H1 (cell line): ENCODE data around the gene KIAA1671. TPM values are rescaled to one million over a fixed set of nuclear protein-coding genes. Genes with fewer than 3 reads are reported as not detected.

ENCODE experiments used
- HDAC2 ChIP-seq, 2 experiments: fragments of 300-600 bp in 1 of 2; sonication (generic) in 1 of 2; IDR thresholded peaks; 2 replicates each; pipeline ENCODE4 v1.6.1; 2011 to 2012; ENCODE audit warnings: low read depth in 2 of 2, low read length in 2 of 2, mild to moderate bottlenecking in 2 of 2, moderate library complexity in 2 of 2, borderline replicate concordance in 1 of 2, inconsistent platforms in 1 of 2
- NANOG ChIP-seq: IDR thresholded peaks from 2 replicates; pipeline ENCODE4 v1.6.1; 2011; ENCODE audit warnings: low read length, low read depth, mild to moderate bottlenecking, inconsistent platforms; ENCODE audit not compliant: insufficient read depth, poor library complexity, severe bottlenecking
- NRF1 ChIP-seq: IDR thresholded peaks from 2 replicates; pipeline ENCODE4 v1.6.1; 2011; ENCODE audit warnings: mild to moderate bottlenecking, low read depth, low read length, improper control_type of control experiment
- ZNF274 ChIP-seq: IDR thresholded peaks from 2 replicates; pipeline ENCODE4 v1.7.0; 2012; ENCODE audit warnings: low read length, borderline replicate concordance; ENCODE audit errors: extremely low read depth
- polyA plus RNA-seq, 7 experiments: library from polyadenylated mRNA; depleted of rRNA in 3 of 7; stranded (reverse) in 5 of 7; unstranded in 2 of 7; fragments of >200 nt in 5 of 7; fragments of 200-250 nt in 2 of 7; gene quantifications; 1 replicate in 5 of 7; 2 replicates in 1 of 7; 4 replicates in 1 of 7; pipeline versions ENCODE4 v1.2.1 to v1.2.3, GENCODE V29; 2011 to 2013; ENCODE audit warnings: missing spikeins in 2 of 7, mixed read lengths in 2 of 7
- total RNA-seq: library from RNA; stranded (reverse); fragmentation: NEBNext Ultra II Directional; extraction: Animal tissue kit (Norgen Biotek cat#: 25700); gene quantifications from 2 replicates; pipeline ENCODE4 v1.2.1, GENCODE V29; 2021

Gene KIAA1671
- total and polyA plus RNA-seq, 2 of the 8 experiments (the other 6 are each of a cell fraction or from before 2014, with no cell fraction given), result 6.4 to 23.9 TPM

DNA sequence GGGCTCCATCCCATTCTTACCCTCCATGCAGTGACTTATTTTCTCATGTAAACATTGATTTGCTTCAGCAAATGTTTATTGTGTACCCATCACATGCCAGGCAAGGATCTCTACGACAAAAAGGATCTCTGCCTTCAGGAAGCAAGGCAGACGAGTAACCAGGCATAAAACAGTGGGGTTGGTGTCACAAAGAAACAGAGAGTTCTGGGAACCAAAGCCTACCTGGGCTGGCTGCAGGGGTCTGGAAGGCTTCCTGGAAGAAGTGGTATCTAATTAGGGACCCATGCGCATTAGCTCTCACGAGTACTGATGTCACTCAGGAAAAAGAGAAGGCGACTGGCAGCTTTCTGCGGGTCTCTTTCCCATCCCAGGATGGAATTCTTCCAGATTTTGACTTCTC lies 44.5 kb downstream of the KIAA1671 start (continued):
- TF ChIP-seq NRF1, result no peak
- TF ChIP-seq NANOG, result no peak
- no peak for TF ChIP-seq ZNF274
- TF ChIP-seq HDAC2 (IDR thresholded peaks at IDR 0.05; ENCODE audit: borderline replicate concordance in 1 of 2, low read depth in 2 of 2, low read length in 2 of 2), result no peak
